ENCODE results near the gene SVOPL. TPM values are rescaled to one million over a fixed set of nuclear protein-coding genes. Genes with fewer than 3 reads are reported as not detected.

The SVOPL gene
- total RNA-seq (ENCODE audit: low replicate concordance): not detected in 2 replicates

GRCh38 chr7:138700857-138701536 is at the start of gene SVOPL:
Gene SVOPL, minus strand, starts transcription at chr7:138701362. Its CDS starts 22,317 bp downstream, at chr7:138679045.

Other genes starting within 250 kb of the SVOPL start
- 3.6 and 4.2 TPM in 2 replicates for gene TRIM24, start 241.1 kb downstream of the SVOPL start, total RNA-seq (ENCODE audit: low replicate concordance)
- not detected in 2 replicates for gene TMEM213, start 96.6 kb upstream of the SVOPL start, total RNA-seq (ENCODE audit: low replicate concordance)
- gene ATP6V0A4, start 96.8 kb upstream of the SVOPL start, total RNA-seq (ENCODE audit: low replicate concordance): 0.08 TPM in 1 of 2 replicates, not detected in the other

All from smooth muscle cell of the coronary artery (primary cell).